ENCODE data around the gene WDR62. TPM values are rescaled to one million over a fixed set of nuclear protein-coding genes. Genes with fewer than 3 reads are reported as not detected.

WDR62 gene
- total RNA-seq, 4 donors from 2014 or later, result 0.17 to 0.62 (median 0.29) TPM

DNA sequence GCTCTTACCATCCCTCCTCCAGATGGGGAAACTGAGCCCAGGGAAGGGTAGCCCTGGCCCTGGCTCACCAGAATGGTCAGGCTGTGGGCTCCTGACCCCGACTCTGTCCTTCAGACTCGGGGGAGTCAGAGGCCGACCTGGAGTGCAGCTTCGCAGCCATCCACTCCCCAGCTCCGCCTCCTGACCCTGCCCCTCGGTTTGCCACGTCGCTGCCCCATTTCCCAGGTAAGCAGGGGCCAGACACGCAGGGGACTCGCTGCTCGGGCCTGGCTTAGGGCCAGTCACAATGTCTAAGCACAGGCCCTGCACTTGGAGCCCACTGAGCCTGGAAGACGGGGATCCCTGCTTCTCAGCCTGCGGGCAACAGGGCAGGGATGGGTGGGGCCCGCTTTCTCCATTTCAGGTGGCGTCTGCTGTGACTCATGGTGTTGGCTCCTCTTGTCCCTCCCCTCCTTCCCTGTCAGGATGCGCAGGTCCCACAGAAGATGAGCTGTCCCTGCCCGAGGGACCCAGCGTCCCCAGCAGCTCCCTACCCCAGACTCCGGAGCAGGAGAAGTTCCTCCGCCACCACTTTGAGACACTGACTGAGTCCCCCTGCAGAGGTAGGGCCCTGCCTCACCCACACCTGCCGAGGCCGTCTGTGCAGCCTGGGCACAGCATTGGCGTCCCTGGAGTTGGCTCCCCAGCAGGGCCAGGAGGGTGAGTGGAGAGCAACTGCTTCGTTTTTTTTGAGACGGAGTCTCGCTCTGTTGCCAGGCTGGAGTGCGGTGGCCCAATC is 47.0 kb downstream of the WDR62 start:
- no peak for ATAC-seq
- Histone ChIP-seq H3K27me3 (no peaks in the 10 kb centered on the region), H3K9me3 (no peaks in the 10 kb centered on the region), H3K4me3 (no peak overlapping the region), H3K27ac (no peak overlapping the region), H3K36me3 (peaks cover 0 to 5% of the 10 kb centered on the region in 2 donors), H3K4me1 (no peaks in the 10 kb centered on the region)
- no peak for TF ChIP-seq POLR2A (IDR thresholded peaks at IDR 0.05)
- TF ChIP-seq EP300 (IDR thresholded peaks at IDR 0.05), result no peak
- TF ChIP-seq, protein P1, sequence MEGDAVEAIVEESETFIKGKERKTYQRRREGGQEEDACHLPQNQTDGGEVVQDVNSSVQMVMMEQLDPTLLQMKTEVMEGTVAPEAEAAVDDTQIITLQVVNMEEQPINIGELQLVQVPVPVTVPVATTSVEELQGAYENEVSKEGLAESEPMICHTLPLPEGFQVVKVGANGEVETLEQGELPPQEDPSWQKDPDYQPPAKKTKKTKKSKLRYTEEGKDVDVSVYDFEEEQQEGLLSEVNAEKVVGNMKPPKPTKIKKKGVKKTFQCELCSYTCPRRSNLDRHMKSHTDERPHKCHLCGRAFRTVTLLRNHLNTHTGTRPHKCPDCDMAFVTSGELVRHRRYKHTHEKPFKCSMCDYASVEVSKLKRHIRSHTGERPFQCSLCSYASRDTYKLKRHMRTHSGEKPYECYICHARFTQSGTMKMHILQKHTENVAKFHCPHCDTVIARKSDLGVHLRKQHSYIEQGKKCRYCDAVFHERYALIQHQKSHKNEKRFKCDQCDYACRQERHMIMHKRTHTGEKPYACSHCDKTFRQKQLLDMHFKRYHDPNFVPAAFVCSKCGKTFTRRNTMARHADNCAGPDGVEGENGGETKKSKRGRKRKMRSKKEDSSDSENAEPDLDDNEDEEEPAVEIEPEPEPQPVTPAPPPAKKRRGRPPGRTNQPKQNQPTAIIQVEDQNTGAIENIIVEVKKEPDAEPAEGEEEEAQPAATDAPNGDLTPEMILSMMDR (IDR thresholded peaks at IDR 0.05), result no peak
- no peak for TF ChIP-seq POLR2AphosphoS5 (IDR thresholded peaks at IDR 0.05)
- 67% methylated on average over 3 of the region's 27 CpGs; no CpG with 5 or more reads in 1 of the 2 donors for WGBS, 2 donors (ENCODE audit: low coverage in 1 of 2)

DNA sequence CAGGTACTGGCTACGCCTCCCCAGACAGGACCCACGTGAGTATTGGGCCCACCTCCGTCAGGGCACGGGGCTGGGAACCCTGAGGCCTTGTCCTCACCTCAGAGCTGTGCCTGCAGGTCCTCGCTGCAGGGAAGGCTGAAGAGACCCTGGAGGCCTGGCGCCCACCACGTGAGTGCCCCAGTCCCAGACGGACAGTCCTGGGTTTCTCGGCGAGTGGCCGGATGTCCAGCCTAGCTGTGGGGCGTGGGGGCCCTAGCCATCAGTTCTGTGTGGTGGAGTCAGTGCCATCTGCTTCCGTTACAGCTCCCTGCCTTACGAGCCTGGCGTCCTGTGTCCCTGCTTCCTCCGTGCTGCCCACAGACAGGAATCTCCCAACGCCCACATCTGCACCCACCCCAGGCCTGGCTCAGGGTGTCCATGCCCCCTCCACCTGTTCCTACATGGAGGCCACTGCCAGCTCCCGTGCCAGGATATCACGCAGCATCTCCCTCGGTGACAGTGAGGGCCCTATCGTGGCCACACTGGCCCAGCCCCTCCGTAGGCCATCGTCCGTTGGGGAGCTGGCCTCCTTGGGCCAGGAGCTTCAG is 48.4 kb downstream of the WDR62 start:
- ATAC-seq, result no peak
- Histone ChIP-seq H3K4me1 (no peaks in the 10 kb centered on the region), H3K36me3 (peaks cover 0 to 17% of the 10 kb centered on the region in 2 donors), H3K4me3 (no peak overlapping the region), H3K27ac (no peak overlapping the region), H3K27me3 (no peaks in the 10 kb centered on the region), H3K9me3 (no peaks in the 10 kb centered on the region)
- TF ChIP-seq EP300 (IDR thresholded peaks at IDR 0.05) (no peak), POLR2A (IDR thresholded peaks at IDR 0.05) (no peak), POLR2AphosphoS5 (IDR thresholded peaks at IDR 0.05) (no peak)
- TF ChIP-seq, protein P1 (IDR thresholded peaks at IDR 0.05), result no peak
- 100% methylated on average over 3 of the region's 24 CpGs; no CpG with 5 or more reads in 1 of the 2 donors for WGBS, 2 donors (ENCODE audit: low coverage in 1 of 2)

GRCh38 chr19:36103842-36104552 is 49.3 kb downstream of the WDR62 start:
- TF ChIP-seq, protein P1 (IDR thresholded peaks at IDR 0.05), result no peak
- TF ChIP-seq POLR2AphosphoS5 (IDR thresholded peaks at IDR 0.05) (no peak), POLR2A (IDR thresholded peaks at IDR 0.05) (no peak), EP300 (IDR thresholded peaks at IDR 0.05) (no peak)
- 93 to 95% methylated on average over 4 to 11 of the region's 12 CpGs for WGBS, 2 donors (ENCODE audit: low coverage in 1 of 2)
- Histone ChIP-seq H3K4me1 (no peaks in the 10 kb centered on the region), H3K36me3 (peaks cover 0 to 25% of the 10 kb centered on the region in 2 donors), H3K4me3 (no peak overlapping the region), H3K9me3 (no peaks in the 10 kb centered on the region), H3K27ac (no peak overlapping the region), H3K27me3 (no peaks in the 10 kb centered on the region)
- no peak for ATAC-seq

- H3K4me3 ChIP-seq, result no peak overlapping the region
- H3K27me3 ChIP-seq, result no peaks in the 10 kb centered on the region
- 78 to 89% methylated on average over 5 to 6 of the region's 6 CpGs for WGBS, 2 donors (ENCODE audit: low coverage in 1 of 2)
- ATAC-seq, result no peak
- no peaks in the 10 kb centered on the region for H3K9me3 ChIP-seq
- no peak overlapping the region for H3K27ac ChIP-seq
- H3K4me1 ChIP-seq, result no peaks in the 10 kb centered on the region
- TF ChIP-seq POLR2A (IDR thresholded peaks at IDR 0.05), result no peak
- TF ChIP-seq POLR2AphosphoS5 (IDR thresholded peaks at IDR 0.05), result no peak
- TF ChIP-seq EP300 (IDR thresholded peaks at IDR 0.05), result no peak
- TF ChIP-seq, protein P1 (IDR thresholded peaks at IDR 0.05), result no peak
- H3K36me3 ChIP-seq, result peaks cover 0 to 41% of the 10 kb centered on the region in 2 donors
Observed at GRCh38 chr19:36106441-36106840, 51.7 kb downstream of the WDR62 start.
